ENCODE results near the gene VANGL2. TPM values are rescaled to one million over a fixed set of nuclear protein-coding genes. Genes with fewer than 3 reads are reported as not detected.
A peak's percentile ranks its signal among the peaks of the same experiment; 100 is the strongest.

VANGL2 gene
- total and polyA plus RNA-seq, 9 of the 15 experiments (the other 6 are each of a cell fraction or from before 2014, with no cell fraction given), result 0.28 to 4.0 (median 0.98) TPM

DNA sequence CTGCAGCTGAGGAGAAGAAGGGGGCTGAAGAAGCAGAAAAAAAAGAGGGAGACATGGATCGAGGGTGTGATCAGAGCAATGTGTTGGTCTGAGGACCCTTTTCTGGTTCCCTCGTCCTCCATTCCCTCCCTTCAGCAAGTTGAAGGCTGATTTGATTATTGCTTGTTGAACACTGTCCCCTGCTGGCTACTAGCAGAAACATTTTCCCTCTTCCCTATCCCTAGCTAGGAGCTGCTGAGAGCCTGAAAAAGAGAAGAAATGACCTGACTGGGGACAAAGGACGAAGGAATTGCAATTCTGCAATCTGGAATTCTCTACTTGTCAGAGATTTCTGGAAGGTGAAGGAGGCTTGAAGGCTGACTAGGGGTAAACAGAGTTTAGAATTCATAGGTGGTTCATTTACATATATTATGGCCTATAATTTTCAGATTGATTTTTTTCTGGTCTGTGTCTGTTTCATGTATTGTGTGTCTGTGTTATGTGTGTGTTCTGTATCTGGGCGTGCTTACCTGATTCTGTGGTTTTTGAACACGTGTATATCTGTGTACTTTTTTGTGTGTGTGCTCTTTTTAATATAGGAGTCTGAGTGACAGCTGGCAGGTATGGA, 23.7 kb upstream of the VANGL2 start (continued):
- TF ChIP-seq CUX1 (CRISPR knock-in tag; IDR thresholded peaks at IDR 0.05), result no peak
- TF ChIP-seq, protein P1, sequence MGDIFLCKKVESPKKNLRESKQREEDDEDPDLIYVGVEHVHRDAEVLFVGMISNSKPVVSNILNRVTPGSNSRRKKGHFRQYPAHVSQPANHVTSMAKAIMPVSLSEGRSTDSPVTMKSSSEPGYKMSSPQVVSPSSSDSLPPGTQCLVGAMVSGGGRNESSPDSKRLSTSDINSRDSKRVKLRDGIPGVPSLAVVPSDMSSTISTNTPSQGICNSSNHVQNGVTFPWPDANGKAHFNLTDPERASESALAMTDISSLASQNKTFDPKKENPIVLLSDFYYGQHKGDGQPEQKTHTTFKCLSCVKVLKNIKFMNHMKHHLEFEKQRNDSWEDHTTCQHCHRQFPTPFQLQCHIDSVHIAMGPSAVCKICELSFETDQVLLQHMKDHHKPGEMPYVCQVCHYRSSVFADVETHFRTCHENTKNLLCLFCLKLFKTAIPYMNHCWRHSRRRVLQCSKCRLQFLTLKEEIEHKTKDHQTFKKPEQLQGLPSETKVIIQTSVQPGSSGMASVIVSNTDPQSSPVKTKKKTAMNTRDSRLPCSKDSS (IDR thresholded peaks at IDR 0.05; ENCODE audit: low read depth, partially characterized antibody), result no peak
- TF ChIP-seq YY1 (IDR thresholded peaks at IDR 0.05; ENCODE audit: borderline replicate concordance in 1 of 3, control insufficient read depth in 1 of 3, extremely low read depth in 1 of 3, insufficient read depth in 3 of 3, insufficient read length in 1 of 3, insufficient replicate concordance in 2 of 3, low read depth in 1 of 3, low read length in 2 of 3), result peak in 1 of 3 experiments; percentile 68
- no peak for TF ChIP-seq STAT5A (IDR thresholded peaks at IDR 0.05; ENCODE audit: borderline replicate concordance, low read length)
- TF ChIP-seq SLC30A9 (CRISPR knock-in tag; IDR thresholded peaks at IDR 0.05), result no peak
- no peak for TF ChIP-seq TCF7 (IDR thresholded peaks at IDR 0.05; ENCODE audit: borderline replicate concordance)
- 0 out of 2 replicates have a peak, but pooled peaks have one; percentile 16 for TF ChIP-seq MYNN (IDR thresholded peaks at IDR 0.05)
- TF ChIP-seq MYNN (CRISPR knock-in tag; IDR thresholded peaks at IDR 0.05), result no peak
- no peak for TF ChIP-seq MNT (conservative IDR thresholded peaks at IDR 0.05)

Measured in K562 (cell line).